ENCODE results near the gene ZNRF2. TPM values are rescaled to one million over a fixed set of nuclear protein-coding genes. Genes with fewer than 3 reads are reported as not detected.

Gene ZNRF2
- total and polyA plus RNA-seq, 2 donors from 2014 or later: 16.2 to 32.2 TPM

- FAIRE-seq: no peak
- H3K4me3 ChIP-seq (ENCODE audit: low read length in 3 of 3): no peak overlapping the region
- DNase-seq: no peak
- TF ChIP-seq, protein P1, sequence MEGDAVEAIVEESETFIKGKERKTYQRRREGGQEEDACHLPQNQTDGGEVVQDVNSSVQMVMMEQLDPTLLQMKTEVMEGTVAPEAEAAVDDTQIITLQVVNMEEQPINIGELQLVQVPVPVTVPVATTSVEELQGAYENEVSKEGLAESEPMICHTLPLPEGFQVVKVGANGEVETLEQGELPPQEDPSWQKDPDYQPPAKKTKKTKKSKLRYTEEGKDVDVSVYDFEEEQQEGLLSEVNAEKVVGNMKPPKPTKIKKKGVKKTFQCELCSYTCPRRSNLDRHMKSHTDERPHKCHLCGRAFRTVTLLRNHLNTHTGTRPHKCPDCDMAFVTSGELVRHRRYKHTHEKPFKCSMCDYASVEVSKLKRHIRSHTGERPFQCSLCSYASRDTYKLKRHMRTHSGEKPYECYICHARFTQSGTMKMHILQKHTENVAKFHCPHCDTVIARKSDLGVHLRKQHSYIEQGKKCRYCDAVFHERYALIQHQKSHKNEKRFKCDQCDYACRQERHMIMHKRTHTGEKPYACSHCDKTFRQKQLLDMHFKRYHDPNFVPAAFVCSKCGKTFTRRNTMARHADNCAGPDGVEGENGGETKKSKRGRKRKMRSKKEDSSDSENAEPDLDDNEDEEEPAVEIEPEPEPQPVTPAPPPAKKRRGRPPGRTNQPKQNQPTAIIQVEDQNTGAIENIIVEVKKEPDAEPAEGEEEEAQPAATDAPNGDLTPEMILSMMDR (IDR thresholded peaks at IDR 0.05; ENCODE audit: borderline replicate concordance, extremely low read depth, insufficient read depth): no peak
- peaks cover 0 to 5% (median 3%) of the 10 kb centered on the region in 3 donors for H3K4me1 ChIP-seq (ENCODE audit: control insufficient read depth in 2 of 3, insufficient read depth in 2 of 3, low read depth in 1 of 3, low read length in 3 of 3)
- H3K9me3 ChIP-seq (ENCODE audit: control insufficient read depth in 2 of 3, insufficient read depth in 1 of 3, low read length in 3 of 3): no peaks in the 10 kb centered on the region
- H3K9ac ChIP-seq (ENCODE audit: low read length in 3 of 3): no peak overlapping the region
- H3K27me3 ChIP-seq (ENCODE audit: control insufficient read depth, insufficient read depth, low read length): no peaks in the 10 kb centered on the region
- intact Hi-C loops (cut with DNase I): no loop called here
- H3K27ac ChIP-seq (ENCODE audit: low read depth in 2 of 2, low read length in 2 of 2): no peak overlapping the region
- H3K36me3 ChIP-seq (ENCODE audit: control insufficient read depth in 2 of 3, insufficient read depth in 3 of 3, low read length in 3 of 3): no peaks in the 10 kb centered on the region
These were observed 67.3 kb downstream of the ZNRF2 start for GRCh38 chr7:30351724-30352123.

- Histone ChIP-seq H3K4me3 (ENCODE audit: low read length in 3 of 3) (no peak overlapping the region), H3K36me3 (ENCODE audit: control insufficient read depth in 2 of 3, insufficient read depth in 3 of 3, low read length in 3 of 3) (no peaks in the 10 kb centered on the region), H3K27ac (ENCODE audit: low read depth in 2 of 2, low read length in 2 of 2) (no peak overlapping the region), H3K27me3 (ENCODE audit: control insufficient read depth, insufficient read depth, low read length) (no peaks in the 10 kb centered on the region), H3K9ac (ENCODE audit: low read length in 3 of 3) (no peak overlapping the region), H3K4me1 (ENCODE audit: control insufficient read depth in 2 of 3, insufficient read depth in 2 of 3, low read depth in 1 of 3, low read length in 3 of 3) (peaks cover 0 to 5% (median 3%) of the 10 kb centered on the region in 3 donors), H3K9me3 (ENCODE audit: control insufficient read depth in 2 of 3, insufficient read depth in 1 of 3, low read length in 3 of 3) (no peaks in the 10 kb centered on the region)
- DNase-seq: no peak
- TF ChIP-seq, protein P1 (IDR thresholded peaks at IDR 0.05; ENCODE audit: borderline replicate concordance, extremely low read depth, insufficient read depth): no peak
- no peak for FAIRE-seq
- intact Hi-C loops (cut with DNase I): no loop called here
These were observed 67.8 kb downstream of the ZNRF2 start for GRCh38 chr7:30352169-30352568.

DNA sequence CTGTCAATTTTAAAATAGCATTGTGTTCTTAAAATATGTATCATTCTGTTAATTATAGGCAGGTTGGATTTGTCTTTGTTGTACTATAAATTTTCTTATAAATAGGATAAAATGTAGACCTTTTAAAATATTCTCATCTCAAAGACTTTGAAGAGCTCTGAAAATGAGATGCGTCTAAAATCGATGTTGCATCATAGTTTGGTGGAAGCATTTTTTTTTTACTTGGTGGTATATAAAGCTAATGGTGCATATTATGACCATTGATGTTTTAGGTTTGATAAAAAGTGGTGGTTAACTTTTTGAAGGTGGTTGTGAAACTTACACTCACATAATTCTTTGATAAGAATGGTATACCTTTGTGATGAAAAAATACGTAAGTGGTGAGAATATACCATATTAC, 69.1 kb downstream of the ZNRF2 start:
- TF ChIP-seq, protein P1 (IDR thresholded peaks at IDR 0.05; ENCODE audit: borderline replicate concordance, extremely low read depth, insufficient read depth): no peak

More for the DNA sequence above, 69.1 kb downstream of the ZNRF2 start:
- no peaks in the 10 kb centered on the region for H3K4me1 ChIP-seq (ENCODE audit: control insufficient read depth in 2 of 3, insufficient read depth in 2 of 3, low read depth in 1 of 3, low read length in 3 of 3)
- no peak overlapping the region for H3K27ac ChIP-seq (ENCODE audit: low read depth in 2 of 2, low read length in 2 of 2)
- no peaks in the 10 kb centered on the region for H3K9me3 ChIP-seq (ENCODE audit: control insufficient read depth in 2 of 3, insufficient read depth in 1 of 3, low read length in 3 of 3)
- no peak for FAIRE-seq
- intact Hi-C loops (cut with DNase I): no loop called here
- H3K9ac ChIP-seq (ENCODE audit: low read length in 3 of 3): no peak overlapping the region
- no peak for DNase-seq
- no peaks in the 10 kb centered on the region for H3K27me3 ChIP-seq (ENCODE audit: control insufficient read depth, insufficient read depth, low read length)
- no peak overlapping the region for H3K4me3 ChIP-seq (ENCODE audit: low read length in 3 of 3)
- H3K36me3 ChIP-seq (ENCODE audit: control insufficient read depth in 2 of 3, insufficient read depth in 3 of 3, low read length in 3 of 3): peaks cover 0 to 1% (median 0%) of the 10 kb centered on the region in 3 donors

Measured in kidney (tissue), 14 donors.